ENCODE data around the gene FLAD1.
"Not testable (repeated sequence)": the region's sequence is repeated elsewhere in the genome, so short reads cannot be mapped to it uniquely, and the experiment has no call there.

Gene FLAD1

DNA sequence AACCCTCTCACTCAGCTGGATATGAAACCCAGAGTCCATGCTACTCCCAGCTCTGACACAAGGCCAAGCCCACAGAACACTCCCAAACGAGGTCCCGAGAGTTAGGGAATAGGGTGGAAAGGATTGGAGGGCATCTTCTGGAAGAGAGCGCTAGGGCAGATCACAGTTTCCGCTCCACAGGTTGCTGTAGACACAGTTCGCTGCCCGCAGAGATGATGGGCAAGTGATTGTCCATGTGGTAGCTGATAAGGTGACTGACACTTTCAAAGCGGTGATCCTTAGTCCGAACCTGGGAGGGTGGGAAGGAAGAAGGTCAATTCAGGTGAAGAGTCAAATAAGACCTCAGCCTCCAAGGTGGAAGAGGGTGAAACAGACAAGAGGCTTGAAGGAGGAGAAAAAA, 19.5 kb upstream of the FLAD1 start:
- H3K4me3 ChIP-seq (ENCODE audit: low read depth, low read length) = no peak overlapping the region
- no peak for DNase-seq (ENCODE audit: low read depth)

DNA sequence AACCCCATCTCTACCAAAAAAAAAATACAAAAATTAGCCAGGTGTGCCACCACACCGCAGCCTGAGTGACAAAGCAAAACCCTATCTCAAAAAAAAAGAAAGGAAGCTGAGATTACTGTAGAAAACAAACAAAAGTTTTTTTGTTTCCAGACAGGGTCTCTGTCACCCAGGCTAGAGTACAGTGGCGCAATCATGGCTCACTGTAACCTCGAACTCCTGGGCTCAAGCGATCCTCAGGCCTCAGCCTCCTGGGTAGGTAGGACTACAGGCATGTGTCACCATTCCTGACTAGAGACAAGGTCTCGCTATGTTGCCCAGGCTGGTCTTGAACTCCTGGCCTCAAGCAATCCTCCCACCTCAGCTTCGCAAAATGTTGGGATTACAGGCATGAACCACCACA, 18.8 kb upstream of the FLAD1 start:
- no peak for DNase-seq (ENCODE audit: low read depth)
- no peak overlapping the region for H3K4me3 ChIP-seq (ENCODE audit: low read depth, low read length)

GRCh38 chr1:154966111-154966510, 17.0 kb upstream of the FLAD1 start:
- no peak for DNase-seq (ENCODE audit: low read depth)
- no peak overlapping the region for H3K4me3 ChIP-seq (ENCODE audit: low read depth, low read length)

DNA sequence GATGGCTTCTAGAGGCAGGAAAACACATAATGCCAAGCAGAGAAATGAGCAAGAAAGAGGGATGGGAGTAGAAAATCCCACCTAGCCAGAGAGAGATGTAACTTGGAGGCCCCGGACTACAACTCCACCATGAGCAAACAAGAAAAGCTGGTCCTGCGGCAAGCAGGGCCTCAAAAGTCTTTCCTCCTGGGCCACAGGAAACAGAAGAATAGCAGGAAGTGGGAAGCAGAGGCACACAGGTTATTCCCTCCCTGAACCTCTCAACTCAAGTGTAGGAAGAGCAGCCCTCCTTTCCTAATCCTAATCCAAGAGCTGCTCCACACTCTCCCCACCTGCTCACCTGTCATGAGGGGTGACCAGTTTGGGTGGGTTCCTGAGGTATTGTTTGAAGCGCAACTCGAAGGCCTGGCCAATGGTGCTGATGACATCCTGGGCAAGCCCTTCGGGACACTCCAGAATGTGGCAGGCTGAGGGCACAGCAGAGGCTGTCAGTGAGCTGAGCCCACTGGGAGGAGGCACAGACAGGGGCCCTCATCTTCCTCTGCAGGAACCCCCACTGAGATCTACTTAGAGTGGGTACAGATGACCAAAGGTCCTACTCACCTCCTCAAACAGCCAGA, 15.7 kb upstream of the FLAD1 start:
- no peak for DNase-seq (ENCODE audit: low read depth)
- H3K4me3 ChIP-seq (ENCODE audit: low read depth, low read length) = peak overlapping the region; percentile 94

DNA sequence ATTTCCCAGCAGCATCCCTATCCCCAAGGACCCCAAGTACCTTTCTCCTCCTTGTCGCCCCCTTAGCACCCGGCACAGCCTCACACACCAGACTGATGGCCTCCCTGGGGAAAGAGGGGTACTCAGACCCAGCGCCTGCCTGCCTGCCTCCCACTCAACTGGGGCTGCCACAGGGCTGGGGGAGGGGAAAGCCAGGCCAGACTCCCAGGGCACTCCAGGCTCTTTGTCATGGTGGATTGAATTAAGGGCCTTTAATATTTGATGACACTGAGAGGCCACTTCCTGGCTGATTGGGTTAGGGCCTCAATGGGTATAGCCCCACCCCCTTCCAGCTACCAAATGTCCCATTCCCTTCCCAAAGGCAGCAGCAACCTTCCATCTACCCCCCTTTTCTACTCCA, 14.4 kb upstream of the FLAD1 start:
- H3K4me3 ChIP-seq (ENCODE audit: low read depth, low read length) = peak overlapping the region; percentile 94
- no peak for DNase-seq (ENCODE audit: low read depth)

GRCh38 chr1:154969246-154969645, 13.9 kb upstream of the FLAD1 start:
- peak overlapping the region; percentile 94 for H3K4me3 ChIP-seq (ENCODE audit: low read depth, low read length)
- no peak for DNase-seq (ENCODE audit: low read depth)

- H3K4me3 ChIP-seq (ENCODE audit: low read depth, low read length) = peak overlapping the region; percentile 94
These were observed 13.2 kb upstream of the FLAD1 start for GRCh38 chr1:154969860-154970452.

GRCh38 chr1:154970631-154971340, 12.4 kb upstream of the FLAD1 start, which contains the start of gene SHC1:
Gene SHC1 (minus strand): TSS chr1:154970747. CDS start chr1:154970526, 221 bp downstream.
- H3K4me3 ChIP-seq (ENCODE audit: low read depth, low read length) = peak within 1 kb of the TSS; percentile 94
- DNase-seq (ENCODE audit: low read depth) = peak; percentile 84

More at GRCh38 chr1:154969860-154970452, 13.2 kb upstream of the FLAD1 start:
- DNase-seq (ENCODE audit: low read depth) = no peak

GRCh38 chr1:154971341-154971998, 11.7 kb upstream of the FLAD1 start:
- peak overlapping the region; percentile 94 for H3K4me3 ChIP-seq (ENCODE audit: low read depth, low read length)
- no peak for DNase-seq (ENCODE audit: low read depth)

DNA sequence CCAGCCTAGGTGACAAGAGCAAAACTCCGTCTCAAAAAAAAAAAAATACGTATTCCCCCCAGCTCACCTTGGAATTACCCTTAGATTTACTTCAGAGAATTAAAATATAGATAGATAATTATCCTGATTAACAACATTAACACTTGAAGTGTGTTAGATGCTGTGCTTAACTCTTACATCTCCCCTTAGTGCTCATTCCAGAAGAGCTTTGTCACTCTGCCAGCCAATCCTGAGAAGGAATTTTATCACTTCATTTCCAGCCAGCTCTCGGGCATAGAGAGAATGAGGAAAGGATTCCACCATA, 11.0 kb upstream of the FLAD1 start:
- DNase-seq (ENCODE audit: low read depth) = no peak
- H3K4me3 ChIP-seq (ENCODE audit: low read depth, low read length) = peak overlapping the region; percentile 39

DNA sequence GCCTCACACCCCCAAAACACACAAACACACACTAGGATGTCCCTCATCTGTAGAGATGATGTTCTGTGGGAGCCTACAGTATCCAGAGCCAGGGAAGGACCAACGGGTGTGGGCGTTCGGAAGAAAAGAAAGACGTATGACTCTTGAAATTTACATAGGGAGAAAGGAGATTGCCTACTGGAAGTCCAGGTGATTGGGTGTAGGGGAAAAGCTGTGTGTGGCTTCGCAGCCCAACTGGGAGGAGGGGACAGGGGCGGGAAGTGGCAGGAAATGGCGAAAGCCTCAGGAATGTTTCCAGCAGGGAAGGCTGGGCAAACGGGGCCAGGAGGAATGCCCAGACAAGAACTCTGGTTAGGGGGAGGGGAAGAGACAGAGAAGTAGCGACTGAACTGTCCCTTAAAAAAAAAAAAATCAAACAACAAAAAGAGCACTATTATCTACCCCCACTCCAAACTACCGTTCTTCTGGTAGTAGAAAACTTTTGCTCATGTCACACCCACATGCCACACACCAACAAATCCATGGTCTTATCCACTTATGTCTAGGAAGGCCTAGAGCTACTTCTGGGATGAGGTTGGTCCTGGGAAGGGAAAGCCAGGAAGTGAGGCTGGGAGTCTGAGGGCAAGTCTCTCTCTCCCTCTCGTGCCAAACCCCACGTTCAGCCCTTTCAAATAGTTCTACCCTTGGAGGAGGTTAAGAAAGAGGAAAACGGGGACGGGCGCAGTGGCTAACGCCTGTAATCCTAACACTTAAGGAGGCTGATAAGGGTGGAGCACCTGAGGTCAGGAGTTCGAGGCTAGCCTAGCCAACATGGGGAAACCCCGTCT, 10.4 kb upstream of the FLAD1 start:
- peak; percentile 86 for DNase-seq (ENCODE audit: low read depth)

GRCh38 chr1:154973344-154974101, 9.6 kb upstream of the FLAD1 start:
- peak overlapping the region; percentile 72 for H3K4me3 ChIP-seq (ENCODE audit: low read depth, low read length)
- peak; percentile 82 for DNase-seq (ENCODE audit: low read depth)

More for the DNA sequence above, 10.4 kb upstream of the FLAD1 start:
- peak overlapping the region; percentile 72 for H3K4me3 ChIP-seq (ENCODE audit: low read depth, low read length)

- peak; percentile 100 for DNase-seq (ENCODE audit: low read depth)
- H3K4me3 ChIP-seq (ENCODE audit: low read depth, low read length) = peak within 1 kb of the TSS; percentile 72
These were observed 8.9 kb upstream of the FLAD1 start, which contains the start of gene CKS1B for GRCh38 chr1:154974102-154974807. Gene CKS1B (plus strand): TSS chr1:154974681. CDS start chr1:154974746, 65 bp downstream.

DNA sequence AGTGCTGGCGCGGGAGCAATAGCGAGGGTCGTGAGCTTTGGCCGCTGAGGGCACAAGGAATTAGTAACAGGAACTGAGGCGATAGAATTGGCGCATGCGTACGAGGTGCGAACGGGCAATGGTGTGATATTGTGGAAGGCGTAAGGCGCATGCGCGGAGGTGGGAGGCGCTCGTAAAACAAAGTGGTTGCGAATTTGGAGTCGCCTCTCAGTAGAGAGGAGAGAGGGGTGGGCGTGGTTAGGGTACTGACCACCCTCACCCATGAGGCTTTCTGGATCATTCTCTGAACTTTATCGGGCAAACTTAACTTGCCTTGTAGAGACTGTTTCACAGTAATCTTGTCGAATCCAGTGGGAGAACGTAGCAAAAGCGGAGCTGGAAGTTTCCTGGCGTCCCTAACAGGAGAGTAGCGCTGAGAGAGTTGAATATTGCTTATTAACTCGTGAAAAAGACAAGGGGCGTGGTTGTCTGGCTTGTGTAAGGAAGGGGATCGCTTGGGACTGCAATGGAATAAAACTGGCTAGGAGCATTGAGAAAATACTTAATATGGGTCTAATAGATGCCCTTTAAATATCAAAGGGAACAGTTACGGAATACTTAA, 8.2 kb upstream of the FLAD1 start:
- peak; percentile 73 for DNase-seq (ENCODE audit: low read depth)
- H3K4me3 ChIP-seq (ENCODE audit: low read depth, low read length) = peak overlapping the region; percentile 72

- H3K4me3 ChIP-seq (ENCODE audit: low read depth, low read length) = peak overlapping the region; percentile 72
- no peak for DNase-seq (ENCODE audit: low read depth)
These were observed 7.6 kb upstream of the FLAD1 start for GRCh38 chr1:154975409-154976059.

DNA sequence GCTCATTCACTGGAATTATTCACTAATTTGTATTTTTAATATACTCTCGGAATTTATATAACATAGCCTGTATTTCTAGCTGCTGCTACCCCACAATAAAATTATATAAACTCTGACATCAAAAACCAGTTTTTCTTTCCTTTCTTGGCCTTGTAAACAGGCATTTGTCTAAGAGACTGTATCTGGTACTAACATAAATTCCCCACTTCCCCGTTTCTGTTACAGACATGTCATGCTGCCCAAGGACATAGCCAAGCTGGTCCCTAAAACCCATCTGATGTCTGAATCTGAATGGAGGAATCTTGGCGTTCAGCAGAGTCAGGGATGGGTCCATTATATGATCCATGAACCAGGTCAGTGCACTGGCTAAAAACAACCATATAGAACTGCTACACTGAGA, 5.4 kb upstream of the FLAD1 start:
- DNase-seq (ENCODE audit: low read depth); H3K4me3 ChIP-seq (ENCODE audit: low read depth, low read length): not testable (repeated sequence)

DNA sequence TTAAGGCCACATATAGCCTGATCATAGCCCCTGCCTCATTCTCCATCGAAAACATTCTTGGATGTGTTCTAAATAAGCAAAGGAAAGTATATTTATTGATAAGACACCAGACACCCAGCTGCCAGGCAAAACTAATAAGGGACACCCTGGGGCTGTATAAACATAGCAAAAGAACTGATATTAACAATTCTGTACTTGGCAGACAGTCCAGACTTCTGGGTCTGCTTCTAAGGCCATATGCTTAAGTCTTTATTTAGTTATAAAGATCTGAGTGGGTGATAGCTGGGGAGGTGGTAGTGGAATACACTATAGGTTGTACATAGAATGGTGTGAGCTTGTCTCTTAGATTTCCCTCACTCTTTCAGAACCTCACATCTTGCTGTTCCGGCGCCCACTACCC, 4.8 kb upstream of the FLAD1 start:
- no peak overlapping the region for H3K4me3 ChIP-seq (ENCODE audit: low read depth, low read length)

More for the DNA sequence above, 4.8 kb upstream of the FLAD1 start:
- DNase-seq (ENCODE audit: low read depth) = no peak
